Lower lobe of right lung (tissue), 2 donors: ENCODE results near the gene ASCC1. TPM values are rescaled to one million over a fixed set of nuclear protein-coding genes. Genes with fewer than 3 reads are reported as not detected.
"Not testable (repeated sequence)": the region's sequence is repeated elsewhere in the genome, so short reads cannot be mapped to it uniquely, and the experiment has no call there.

ENCODE experiments used
- ATAC-seq, 2 donors: fragments of 200-7000 bp; cut with Tn5 transposase; one replicate each; pipeline ENCODE4 v1.9.1; 2020 to 2022; ENCODE audit warnings: mild to moderate bottlenecking in 2 of 2, moderate library complexity in 2 of 2
- DNase-seq: peaks from one replicate; pipeline ENCODE4 v3.0.0-alpha.2; 2020
- H3K27ac ChIP-seq: fragments of 200-600 bp; one replicate; pipeline ENCODE4 v1.8.0; 2022
- H3K27me3 ChIP-seq: fragments of 200-600 bp; one replicate; pipeline ENCODE4 v1.8.0; 2022; ENCODE audit warnings: low read depth
- H3K36me3 ChIP-seq: fragments of 200-600 bp; one replicate; pipeline ENCODE4 v1.8.0; 2022; ENCODE audit warnings: mild to moderate bottlenecking
- H3K4me1 ChIP-seq: fragments of 200-600 bp; one replicate; pipeline ENCODE4 v1.8.0; 2022
- H3K4me3 ChIP-seq: fragments of 200-600 bp; one replicate; pipeline ENCODE4 v1.8.0; 2022; ENCODE audit warnings: mild to moderate bottlenecking
- H3K9me3 ChIP-seq: fragments of 200-600 bp; one replicate; pipeline ENCODE4 v1.8.0; 2022
- intact Hi-C: fragments of 100-400 bp; cut with DNase I; formaldehyde crosslinking; loops from one replicate; pipeline ENCODE4 v1.11.0; 2022
- total RNA-seq: library from RNA; stranded (reverse); fragmentation: NEBNext Ultra II Directional; extraction: Animal tissue kit (Norgen Biotek cat#: 25700); gene quantifications from one replicate; pipeline ENCODE4 v1.2.1, GENCODE V29; 2021
- TF ChIP-seq, protein P1 (sequence below): fragments of 200-600 bp; IDR thresholded peaks from one replicate; pipeline ENCODE4 v1.8.0; 2022; ENCODE audit warnings: antibody characterized with exemption, mild to moderate bottlenecking
- donor health status: DM: no; HTN: yes; CAD: no; lungs with severe emphysema.

The ASCC1 gene
- total RNA-seq, 1 donor from 2014 or later, result 23.9 TPM

DNA sequence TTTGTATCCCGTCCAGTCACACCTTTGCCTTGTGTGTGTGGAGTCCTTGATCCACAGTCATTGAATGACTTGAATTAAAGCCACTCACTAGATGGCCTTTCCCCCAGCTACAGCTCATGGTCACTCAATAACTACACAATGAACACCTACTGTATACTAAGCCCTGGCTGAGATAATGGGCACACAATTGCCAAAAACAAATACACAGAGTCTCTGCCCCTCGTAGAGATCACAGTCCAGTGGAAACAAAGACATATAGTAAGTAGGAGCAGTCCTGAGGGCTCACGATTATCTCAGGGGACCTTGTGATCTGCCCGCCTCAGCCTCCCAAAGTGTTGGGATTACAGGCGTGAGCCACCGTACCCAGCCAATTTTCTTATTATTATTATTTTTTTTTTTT lies 35.6 kb upstream of the ASCC1 start:
- Histone ChIP-seq H3K9me3 (no peaks in the 10 kb centered on the region), H3K27ac (peak overlapping the region; percentile 42), H3K27me3 (no peaks in the 10 kb centered on the region), H3K4me1 (peaks cover 93% of the 10 kb centered on the region), H3K4me3 (no peak overlapping the region), H3K36me3 (no peaks in the 10 kb centered on the region)
- no peak for ATAC-seq
- intact Hi-C loops, result no loop called here
- TF ChIP-seq, protein P1, sequence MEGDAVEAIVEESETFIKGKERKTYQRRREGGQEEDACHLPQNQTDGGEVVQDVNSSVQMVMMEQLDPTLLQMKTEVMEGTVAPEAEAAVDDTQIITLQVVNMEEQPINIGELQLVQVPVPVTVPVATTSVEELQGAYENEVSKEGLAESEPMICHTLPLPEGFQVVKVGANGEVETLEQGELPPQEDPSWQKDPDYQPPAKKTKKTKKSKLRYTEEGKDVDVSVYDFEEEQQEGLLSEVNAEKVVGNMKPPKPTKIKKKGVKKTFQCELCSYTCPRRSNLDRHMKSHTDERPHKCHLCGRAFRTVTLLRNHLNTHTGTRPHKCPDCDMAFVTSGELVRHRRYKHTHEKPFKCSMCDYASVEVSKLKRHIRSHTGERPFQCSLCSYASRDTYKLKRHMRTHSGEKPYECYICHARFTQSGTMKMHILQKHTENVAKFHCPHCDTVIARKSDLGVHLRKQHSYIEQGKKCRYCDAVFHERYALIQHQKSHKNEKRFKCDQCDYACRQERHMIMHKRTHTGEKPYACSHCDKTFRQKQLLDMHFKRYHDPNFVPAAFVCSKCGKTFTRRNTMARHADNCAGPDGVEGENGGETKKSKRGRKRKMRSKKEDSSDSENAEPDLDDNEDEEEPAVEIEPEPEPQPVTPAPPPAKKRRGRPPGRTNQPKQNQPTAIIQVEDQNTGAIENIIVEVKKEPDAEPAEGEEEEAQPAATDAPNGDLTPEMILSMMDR, result no peak
- no peak for DNase-seq

DNA sequence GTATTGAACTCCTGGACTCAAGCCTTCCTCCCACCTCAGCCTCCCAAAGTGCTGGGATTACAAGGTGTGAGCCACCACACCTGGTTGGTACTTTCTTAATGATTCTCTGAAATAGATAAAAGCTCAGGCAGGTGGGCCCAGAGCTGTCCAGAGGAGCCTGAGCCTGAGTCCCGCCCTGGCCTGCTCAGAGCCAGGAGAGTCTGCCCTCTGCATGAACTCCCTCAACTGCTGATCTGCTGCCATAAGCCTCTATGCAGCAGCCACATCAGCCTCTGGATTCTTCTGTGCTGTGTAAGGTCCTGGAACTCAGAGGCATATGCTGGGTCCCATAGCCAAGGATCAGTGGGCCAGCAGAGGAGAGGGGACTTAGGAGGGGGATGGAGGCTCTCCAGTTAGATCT lies 34.6 kb upstream of the ASCC1 start:
- TF ChIP-seq, protein P1, result no peak
- Histone ChIP-seq H3K36me3 (no peaks in the 10 kb centered on the region), H3K4me3 (no peak overlapping the region), H3K4me1 (peaks cover 93% of the 10 kb centered on the region), H3K9me3 (no peaks in the 10 kb centered on the region), H3K27ac (peak overlapping the region; percentile 92), H3K27me3 (no peaks in the 10 kb centered on the region)
- ATAC-seq (no peak), DNase-seq (no peak)
- intact Hi-C loops, result no loop called here

DNA sequence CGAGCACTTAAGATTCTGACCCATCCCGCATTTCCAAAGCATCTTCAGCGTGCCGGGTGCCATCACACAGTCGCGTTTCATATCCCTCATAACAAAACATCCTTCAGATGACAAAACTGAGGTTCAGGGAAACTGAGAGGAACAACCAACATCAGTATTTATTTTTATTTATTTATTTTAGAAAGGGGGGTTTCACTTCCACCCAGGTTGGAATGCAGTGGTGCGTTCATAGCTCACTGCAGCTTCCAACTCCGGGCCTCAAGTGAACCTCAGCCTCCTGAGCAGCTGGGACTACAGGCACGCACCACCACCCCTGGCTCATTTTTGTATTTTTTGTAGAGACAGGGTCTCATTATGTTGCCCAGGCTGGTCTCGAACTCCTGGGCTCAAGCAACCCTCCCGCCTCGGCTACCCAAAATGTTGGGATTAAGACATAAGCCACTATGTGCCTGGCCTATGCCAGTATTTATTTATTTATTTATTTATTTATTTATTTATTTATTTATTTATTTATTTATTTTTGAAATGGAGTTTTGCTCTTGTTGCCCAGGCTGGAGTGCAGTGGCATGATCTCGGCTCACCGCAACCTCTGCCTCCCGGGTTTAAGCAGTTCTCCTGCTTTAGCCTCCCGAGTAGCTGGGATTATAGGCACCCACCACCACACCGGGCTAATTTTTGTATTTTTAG lies 33.2 kb upstream of the ASCC1 start:
- ATAC-seq, H3K36me3 ChIP-seq, H3K9me3 ChIP-seq, H3K27me3 ChIP-seq, intact Hi-C loops: not testable (repeated sequence)
- peaks cover 93% of the 10 kb centered on the region for H3K4me1 ChIP-seq
- peak overlapping the region; percentile 25 for H3K4me3 ChIP-seq
- peak; percentile 48 for DNase-seq
- peak overlapping the region; percentile 92 for H3K27ac ChIP-seq

DNA sequence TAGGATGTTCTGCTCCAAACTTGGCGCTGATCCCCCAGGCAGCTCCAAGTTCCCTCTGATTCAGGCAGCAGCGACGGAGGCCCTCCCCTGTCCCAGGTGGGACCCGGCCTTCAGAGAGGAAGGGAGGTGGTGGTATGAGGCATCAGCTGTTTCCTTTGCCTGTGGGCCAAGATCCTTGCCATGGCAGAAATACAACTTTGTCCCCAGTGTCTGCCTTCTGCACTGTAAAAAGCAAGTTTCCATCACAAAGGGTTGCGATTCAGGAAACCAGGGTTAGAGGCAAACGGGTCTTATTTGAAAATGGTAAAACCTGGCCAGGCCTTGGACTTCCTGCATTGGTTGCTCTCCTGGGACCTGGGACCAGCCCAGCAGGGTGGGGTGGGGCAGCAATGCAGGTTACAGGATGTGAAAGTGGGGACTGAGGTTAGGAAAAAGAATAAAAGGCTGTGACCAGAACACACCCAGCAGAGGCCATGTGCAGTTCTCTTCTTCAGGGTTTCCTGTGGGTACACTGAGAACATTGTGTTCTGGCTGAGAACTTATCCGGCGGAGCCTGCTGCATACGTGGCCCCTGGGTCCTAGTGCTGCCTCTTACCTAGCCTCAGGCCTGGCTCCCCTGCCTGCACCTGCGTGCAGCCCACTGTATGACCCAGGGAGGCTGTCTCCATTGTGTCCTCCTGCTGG lies 32.5 kb upstream of the ASCC1 start:
- H3K36me3 ChIP-seq, result no peaks in the 10 kb centered on the region
- intact Hi-C loops, result no loop called here
- peak overlapping the region; percentile 92 for H3K27ac ChIP-seq
- ATAC-seq, result peak; percentile 93 to 94
- H3K9me3 ChIP-seq, result no peaks in the 10 kb centered on the region
- H3K4me1 ChIP-seq, result peaks cover 93% of the 10 kb centered on the region
- H3K27me3 ChIP-seq, result no peaks in the 10 kb centered on the region
- TF ChIP-seq, protein P1, result no peak
- peak overlapping the region; percentile 25 for H3K4me3 ChIP-seq
- DNase-seq, result peak; percentile 87

DNA sequence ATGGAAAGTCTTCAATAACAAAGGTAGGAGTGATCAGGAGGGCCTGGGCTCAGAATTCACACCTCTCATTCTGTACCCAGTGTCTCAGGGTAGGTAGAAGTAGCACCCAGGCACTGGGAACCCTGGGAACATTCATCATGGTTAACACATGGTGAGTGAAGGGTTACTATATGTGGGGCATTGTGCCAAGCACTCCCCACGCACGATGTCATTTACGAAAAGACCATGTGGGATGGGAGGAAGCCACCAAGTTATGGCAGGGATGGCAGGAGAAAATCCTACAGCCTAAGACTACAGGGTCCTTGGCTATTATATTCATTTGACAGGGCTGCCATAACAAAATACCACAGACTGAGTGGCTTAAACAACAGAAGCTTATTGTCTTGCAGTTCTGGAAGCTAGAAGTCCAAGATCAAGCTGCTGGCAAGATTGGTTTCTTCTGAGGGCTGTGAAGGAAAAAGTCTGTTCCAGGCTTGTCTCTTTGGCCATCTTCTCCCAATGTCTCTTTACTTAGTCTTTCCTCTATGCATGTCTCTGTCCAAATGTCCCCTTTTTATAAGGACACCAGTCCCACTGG lies 30.0 kb upstream of the ASCC1 start:
- TF ChIP-seq, protein P1, result no peak

DNA sequence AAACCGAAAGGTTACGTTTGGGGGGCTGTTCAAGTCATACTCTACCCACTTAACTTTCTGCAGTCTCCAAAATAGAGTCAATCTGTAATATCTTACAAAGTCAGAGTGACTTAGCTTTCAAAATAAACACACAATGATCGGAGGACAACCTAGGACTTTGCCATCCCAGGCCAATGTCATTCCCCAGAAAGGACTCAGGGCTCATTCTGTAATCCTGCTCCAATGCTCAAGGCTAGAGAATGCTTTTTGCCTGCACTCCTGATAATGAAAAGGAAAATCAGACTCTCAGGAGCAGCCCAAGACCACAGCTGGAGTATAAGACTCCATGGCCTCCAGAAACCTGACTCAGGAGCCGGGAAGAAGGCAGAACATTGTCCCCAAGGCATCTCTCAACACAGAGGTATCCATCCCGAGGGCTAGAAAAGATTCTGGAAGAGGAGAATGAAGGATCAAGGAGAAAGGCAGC lies 28.5 kb upstream of the ASCC1 start:
- peak overlapping the region; percentile 69 for H3K27ac ChIP-seq
- intact Hi-C loops, result no loop called here
- H3K36me3 ChIP-seq, result no peaks in the 10 kb centered on the region
- H3K27me3 ChIP-seq, result no peaks in the 10 kb centered on the region
- no peak overlapping the region for H3K4me3 ChIP-seq
- peaks cover 84% of the 10 kb centered on the region for H3K4me1 ChIP-seq
- no peaks in the 10 kb centered on the region for H3K9me3 ChIP-seq
- TF ChIP-seq, protein P1, result no peak
- no peak for ATAC-seq
- no peak for DNase-seq

More for the DNA sequence above, 30.0 kb upstream of the ASCC1 start:
- ATAC-seq (no peak), DNase-seq (no peak)
- peaks cover 98% of the 10 kb centered on the region for H3K4me1 ChIP-seq
- intact Hi-C loops, result no loop called here
- no peak overlapping the region for H3K4me3 ChIP-seq
- no peaks in the 10 kb centered on the region for H3K9me3 ChIP-seq
- H3K27me3 ChIP-seq, result no peaks in the 10 kb centered on the region
- H3K36me3 ChIP-seq, result no peaks in the 10 kb centered on the region
- peak overlapping the region; percentile 69 for H3K27ac ChIP-seq
